ENCODE data around the gene DNPH1. TPM values are rescaled to one million over a fixed set of nuclear protein-coding genes. Genes with fewer than 3 reads are reported as not detected.

Gene DNPH1
- total RNA-seq, 1 experiment from 2014 or later, result 66.3 TPM

GRCh38 chr6:43215066-43215465 is 14.2 kb downstream of the DNPH1 start:
- DNase-seq (ENCODE audit: low read depth), result no peak

- DNase-seq (ENCODE audit: low read depth), result no peak
Measured at GRCh38 chr6:43213431-43213830, 15.8 kb downstream of the DNPH1 start.

GRCh38 chr6:43211955-43212354 is 17.3 kb downstream of the DNPH1 start:
- DNase-seq (ENCODE audit: low read depth), result no peak

- no peak for DNase-seq (ENCODE audit: low read depth)
Measured at GRCh38 chr6:43207286-43207685, 22.0 kb downstream of the DNPH1 start.

GRCh38 chr6:43205849-43206248 is 23.4 kb downstream of the DNPH1 start:
- DNase-seq (ENCODE audit: low read depth), result no peak

GRCh38 chr6:43204271-43205105 is 24.8 kb downstream of the DNPH1 start:
- DNase-seq (ENCODE audit: low read depth), result no peak

- no peak for DNase-seq (ENCODE audit: low read depth)
Measured at GRCh38 chr6:43203718-43204095, 25.6 kb downstream of the DNPH1 start.

- DNase-seq (ENCODE audit: low read depth), result no peak
Measured at GRCh38 chr6:43203029-43203717, 26.1 kb downstream of the DNPH1 start.

GRCh38 chr6:43202451-43202850 is 26.8 kb downstream of the DNPH1 start:
- no peak for DNase-seq (ENCODE audit: low read depth)

GRCh38 chr6:43200541-43200940 is 28.7 kb downstream of the DNPH1 start:
- no peak for DNase-seq (ENCODE audit: low read depth)

- no peak for DNase-seq (ENCODE audit: low read depth)
Measured at GRCh38 chr6:43199912-43200311, 29.4 kb downstream of the DNPH1 start.

- DNase-seq (ENCODE audit: low read depth), result no peak
Measured at GRCh38 chr6:43196337-43196736, 32.9 kb downstream of the DNPH1 start.

GRCh38 chr6:43193929-43194328 is 35.4 kb downstream of the DNPH1 start:
- no peak for DNase-seq (ENCODE audit: low read depth)

GRCh38 chr6:43192911-43193310 is 36.4 kb downstream of the DNPH1 start:
- DNase-seq (ENCODE audit: low read depth), result no peak

GRCh38 chr6:43189776-43190304 is 39.4 kb downstream of the DNPH1 start:
- no peak for DNase-seq (ENCODE audit: low read depth)

- DNase-seq (ENCODE audit: low read depth), result no peak
Measured at GRCh38 chr6:43188426-43188825, 40.9 kb downstream of the DNPH1 start.

- DNase-seq (ENCODE audit: low read depth), result no peak
Measured at GRCh38 chr6:43187821-43188220, 41.5 kb downstream of the DNPH1 start.

- no peak for DNase-seq (ENCODE audit: low read depth)
Measured at GRCh38 chr6:43186706-43187105, 42.6 kb downstream of the DNPH1 start.

- DNase-seq (ENCODE audit: low read depth), result no peak
Measured at GRCh38 chr6:43186019-43186418, 43.3 kb downstream of the DNPH1 start.

- no peak for DNase-seq (ENCODE audit: low read depth)
Measured at GRCh38 chr6:43185391-43185985, 43.8 kb downstream of the DNPH1 start.

GRCh38 chr6:43184268-43184985 is 44.9 kb downstream of the DNPH1 start:
- DNase-seq (ENCODE audit: low read depth), result no peak

GRCh38 chr6:43183441-43183840 is 45.8 kb downstream of the DNPH1 start:
- no peak for DNase-seq (ENCODE audit: low read depth)

Measured in Daoy (cell line).